GM18858 (cell line): ENCODE data around the gene LRRC74A.

Source experiments
- ATAC-seq: cut with Tn5 transposase; IDR thresholded peaks from one replicate; pipeline ENCODE4 v1.9.1; 2021; ENCODE audit not compliant: unreplicated experiment

Gene LRRC74A

DNA sequence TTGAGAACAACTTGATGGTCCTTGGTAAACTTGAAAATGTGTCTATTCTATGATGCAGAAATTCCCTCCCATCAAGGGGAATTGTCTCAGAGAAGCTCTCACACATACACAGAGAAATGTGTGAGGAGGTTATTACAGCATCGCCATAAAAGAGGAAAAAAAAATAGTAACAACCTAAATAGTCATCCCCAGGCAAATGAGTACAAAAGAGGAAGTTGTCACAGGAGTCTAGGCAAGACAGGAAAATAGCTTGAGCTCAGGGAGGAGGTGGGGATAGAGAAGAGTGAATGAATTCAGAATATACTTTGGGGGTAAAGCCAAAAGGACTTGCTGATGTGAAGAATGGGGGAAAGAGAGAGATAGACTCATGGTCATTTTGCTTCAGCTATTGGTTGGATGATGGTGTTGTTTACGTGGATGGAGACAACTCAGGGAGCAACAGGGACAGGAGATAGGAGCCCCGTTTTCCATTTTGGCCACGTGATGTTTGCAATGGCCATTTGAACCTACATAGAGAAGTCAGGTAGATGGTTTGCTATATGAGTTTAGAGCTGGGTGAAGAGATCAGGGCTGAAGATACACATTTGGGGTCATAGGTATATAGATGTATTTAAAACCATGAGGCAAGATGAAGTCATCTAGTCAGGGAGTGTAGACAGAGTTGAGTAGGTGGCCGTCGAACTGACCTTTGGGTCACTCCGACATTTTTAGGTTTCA is 20.3 kb downstream of the LRRC74A start:
- ATAC-seq, result no peak

DNA sequence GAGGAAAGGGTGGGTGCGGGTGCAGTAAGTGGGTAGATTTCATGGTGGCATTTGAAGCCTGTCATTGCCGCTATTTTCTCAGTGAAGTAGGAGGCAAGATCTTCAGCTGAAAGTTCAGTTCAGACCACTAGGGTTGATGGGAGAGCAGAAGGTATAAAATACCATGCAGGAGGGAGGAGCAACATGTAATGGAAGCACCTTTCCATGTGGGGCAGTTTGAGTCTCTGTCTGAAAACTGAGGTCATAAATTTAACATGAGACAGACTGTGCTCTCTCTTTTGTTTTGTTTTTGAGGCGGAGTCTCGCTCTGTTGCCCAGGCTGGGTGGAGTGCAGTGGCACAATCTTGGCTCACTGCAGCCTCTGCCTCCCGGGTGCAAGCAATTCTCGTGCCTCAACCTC is 22.7 kb downstream of the LRRC74A start:
- ATAC-seq, result no peak

GRCh38 chr14:76855066-76855465 is 28.9 kb downstream of the LRRC74A start:
- no peak for ATAC-seq

- no peak for ATAC-seq
Measured at GRCh38 chr14:76856769-76857168, 30.6 kb downstream of the LRRC74A start.

DNA sequence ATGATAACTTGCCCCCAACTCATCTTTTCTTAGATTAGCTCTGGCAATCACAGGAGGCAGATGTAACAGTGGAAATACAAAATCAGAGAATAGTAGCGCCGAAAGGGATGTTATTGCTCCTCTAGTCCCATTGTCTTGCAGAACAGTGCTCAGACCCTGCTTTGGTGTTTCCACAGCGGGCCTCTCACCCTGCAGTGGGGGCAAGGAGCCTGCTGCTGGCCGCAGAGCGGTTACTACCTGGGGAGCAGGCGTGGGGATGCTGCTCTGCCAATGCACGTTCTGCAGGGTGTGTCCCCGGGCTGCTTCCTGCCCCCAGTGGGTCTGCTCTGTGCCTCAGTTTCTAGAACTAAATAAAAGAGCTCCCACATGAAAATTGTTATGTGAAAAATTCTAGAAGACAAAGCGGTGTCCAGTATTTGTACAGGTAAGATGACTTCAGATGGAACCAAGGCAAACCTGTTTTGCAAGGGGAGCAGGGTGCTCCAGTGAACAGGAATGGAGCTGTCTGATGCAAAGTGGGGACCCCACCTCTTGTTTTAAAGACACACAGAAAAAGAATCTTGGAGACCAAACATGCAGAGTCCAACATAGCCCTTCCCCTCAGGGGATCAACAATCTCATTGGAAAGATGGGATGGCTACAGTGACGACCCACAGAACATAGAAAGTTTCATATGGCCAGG is 35.5 kb downstream of the LRRC74A start:
- no peak for ATAC-seq

- ATAC-seq, result no peak
Measured at GRCh38 chr14:76862546-76863282, 36.5 kb downstream of the LRRC74A start.

- no peak for ATAC-seq
Measured at GRCh38 chr14:76863724-76864407, 37.7 kb downstream of the LRRC74A start.

DNA sequence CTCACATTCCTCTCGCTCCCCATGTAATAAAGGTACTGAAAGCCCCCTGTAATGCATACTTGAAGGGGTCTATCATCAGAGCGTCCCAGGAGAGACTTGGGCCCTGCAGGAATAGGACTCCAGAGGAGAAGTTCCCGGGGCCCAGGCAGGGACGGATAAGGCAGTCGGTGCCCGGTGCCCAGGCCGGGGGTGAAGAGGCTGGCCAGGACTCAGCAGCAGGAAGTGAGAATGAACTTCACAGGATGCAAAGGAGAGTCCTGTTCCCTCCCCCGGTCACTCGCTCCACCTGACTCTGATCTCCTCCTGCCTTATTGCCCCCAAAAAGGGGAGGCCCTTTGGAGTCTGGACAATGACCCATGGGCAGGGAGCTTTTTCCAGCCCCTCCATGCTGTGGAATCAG is 40.2 kb downstream of the LRRC74A start:
- ATAC-seq, result no peak

DNA sequence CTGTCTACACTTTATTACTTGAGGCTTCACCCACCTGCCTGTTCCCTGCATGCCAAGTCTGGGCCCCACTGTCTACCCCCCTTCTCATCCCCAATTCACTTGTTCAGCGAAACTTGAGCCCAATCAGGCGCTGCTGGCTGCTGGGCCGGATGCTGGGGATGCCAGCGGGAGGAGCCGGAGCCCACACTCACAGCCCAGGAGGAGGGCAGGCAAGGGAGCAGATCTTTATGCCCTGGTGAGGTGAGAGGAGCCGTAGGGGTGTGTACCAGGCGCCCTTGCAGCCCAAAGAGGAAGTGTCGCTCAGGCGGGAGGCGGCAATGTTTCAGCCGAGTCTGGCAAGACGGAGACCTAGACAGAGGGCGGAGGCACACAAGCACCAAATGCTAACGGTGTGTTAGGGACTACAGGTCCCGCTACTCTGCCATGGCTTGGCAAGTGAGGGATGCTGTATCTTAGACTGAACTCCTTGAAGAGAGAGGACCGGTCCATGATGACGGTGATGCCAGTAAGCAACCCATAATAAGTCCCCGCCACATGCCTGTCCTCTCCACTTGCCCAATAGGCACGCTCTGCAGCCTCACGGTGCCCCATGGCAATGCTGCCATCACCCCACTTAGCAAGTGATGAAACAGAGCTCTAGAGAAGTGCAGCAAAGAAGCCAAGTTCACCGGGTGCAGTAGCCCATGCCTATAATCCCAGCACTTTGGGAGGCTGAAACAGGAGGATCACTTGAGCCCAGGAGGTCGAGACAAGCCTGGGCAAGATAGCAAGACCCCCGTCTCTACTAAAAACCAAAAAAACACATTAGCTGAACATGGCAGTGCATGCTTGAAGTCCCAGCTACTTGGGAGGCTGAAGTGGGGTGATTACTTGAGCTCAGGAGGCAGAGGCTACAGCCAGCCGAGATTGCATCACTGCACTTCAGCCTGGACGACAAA is 41.6 kb downstream of the LRRC74A start:
- no peak for ATAC-seq

DNA sequence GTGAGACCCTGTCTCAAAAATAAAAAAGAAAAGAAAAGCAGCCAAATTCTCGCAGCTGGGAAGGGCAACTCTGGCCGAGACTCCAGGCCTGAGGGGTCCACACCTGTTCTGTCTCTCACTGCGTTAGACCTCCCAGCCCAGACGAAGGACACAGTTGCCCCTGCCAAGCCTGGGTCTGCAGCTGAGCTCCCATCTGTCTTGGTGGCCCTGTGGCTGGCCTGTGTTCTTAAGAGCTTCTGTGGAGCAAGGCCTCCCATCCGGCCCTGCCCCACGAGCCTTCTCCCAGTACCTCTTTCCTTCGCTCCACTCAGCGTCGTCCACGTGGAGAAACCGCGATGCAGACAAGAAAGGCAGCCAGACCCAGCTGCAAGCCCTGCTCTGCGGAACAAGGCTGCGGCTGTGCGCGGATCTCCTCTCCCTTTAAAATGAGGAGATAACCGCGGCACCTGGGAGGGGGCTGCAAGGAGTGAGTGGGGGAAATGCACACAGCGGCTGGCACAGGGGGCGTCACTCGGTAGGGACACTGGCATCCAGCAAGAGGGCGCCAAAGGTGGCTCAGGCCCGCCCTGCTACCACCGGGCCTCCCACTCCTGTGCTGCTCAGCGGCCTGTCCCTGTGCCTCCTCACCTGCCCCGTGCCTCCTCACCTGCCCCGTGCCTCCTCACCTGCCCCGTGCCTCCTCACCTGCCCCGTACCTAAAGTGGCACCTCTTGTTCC is 42.4 kb downstream of the LRRC74A start:
- no peak for ATAC-seq

- no peak for ATAC-seq
Measured at GRCh38 chr14:76870166-76870565, 44.0 kb downstream of the LRRC74A start.

DNA sequence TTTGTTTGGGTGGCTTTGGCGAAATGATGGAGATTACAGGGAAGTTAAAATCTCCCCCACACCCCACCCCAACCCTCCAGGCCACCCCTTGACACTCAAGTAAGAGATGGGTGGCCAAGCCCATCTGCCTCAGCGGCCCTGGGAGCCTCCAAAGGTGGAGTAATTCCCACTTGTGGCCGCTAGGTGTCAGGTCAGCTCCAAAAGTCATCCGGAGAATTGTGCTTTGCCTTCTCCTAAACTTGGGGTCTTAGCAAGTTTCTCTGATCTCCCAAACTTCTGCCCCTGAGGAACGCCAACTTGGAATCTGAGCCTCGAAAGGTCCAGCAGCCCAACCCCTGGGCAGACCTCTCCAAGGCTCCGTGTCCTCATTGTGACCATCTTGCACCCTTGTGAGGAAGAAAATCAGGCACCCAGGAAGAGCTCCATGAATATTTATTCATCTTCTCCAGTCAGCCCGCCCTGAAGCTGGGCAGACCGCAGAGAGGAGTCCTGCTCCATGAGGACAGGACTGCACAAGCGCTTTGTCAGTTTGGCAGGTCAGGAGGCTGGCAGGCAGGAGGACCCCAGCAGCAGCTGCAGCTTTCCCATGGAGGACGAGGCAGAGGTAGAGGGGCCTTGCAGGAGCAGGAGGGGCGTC is 46.7 kb downstream of the LRRC74A start:
- no peak for ATAC-seq

GRCh38 chr14:76874734-76875133 is 48.5 kb downstream of the LRRC74A start:
- no peak for ATAC-seq

- ATAC-seq, result no peak
Measured at GRCh38 chr14:76876076-76876475, 49.9 kb downstream of the LRRC74A start.

GRCh38 chr14:76877871-76878270 is 51.7 kb downstream of the LRRC74A start:
- ATAC-seq, result no peak

GRCh38 chr14:76880449-76880848 is 54.2 kb downstream of the LRRC74A start:
- ATAC-seq, result no peak

DNA sequence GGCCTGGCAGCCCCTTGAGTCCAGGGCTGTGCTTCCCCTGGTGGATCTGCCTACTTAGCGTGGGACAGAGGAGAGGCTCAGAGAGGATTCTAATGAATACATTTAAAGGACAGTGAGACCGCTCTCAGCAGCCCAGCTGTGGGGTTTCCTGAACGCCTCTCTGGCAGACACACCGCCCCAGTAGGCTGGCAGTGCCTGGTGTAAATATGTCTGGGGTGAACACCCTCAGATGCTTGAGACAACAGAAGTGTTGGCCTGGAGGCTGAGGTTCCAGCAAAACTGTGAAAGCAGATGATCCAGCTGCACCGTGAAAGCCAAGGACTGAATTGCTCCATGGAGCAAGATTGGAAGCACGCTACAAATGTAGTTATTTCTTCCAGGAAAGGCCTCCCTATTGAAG is 55.1 kb downstream of the LRRC74A start:
- no peak for ATAC-seq

GRCh38 chr14:76882651-76883050 is 56.4 kb downstream of the LRRC74A start:
- ATAC-seq, result no peak

DNA sequence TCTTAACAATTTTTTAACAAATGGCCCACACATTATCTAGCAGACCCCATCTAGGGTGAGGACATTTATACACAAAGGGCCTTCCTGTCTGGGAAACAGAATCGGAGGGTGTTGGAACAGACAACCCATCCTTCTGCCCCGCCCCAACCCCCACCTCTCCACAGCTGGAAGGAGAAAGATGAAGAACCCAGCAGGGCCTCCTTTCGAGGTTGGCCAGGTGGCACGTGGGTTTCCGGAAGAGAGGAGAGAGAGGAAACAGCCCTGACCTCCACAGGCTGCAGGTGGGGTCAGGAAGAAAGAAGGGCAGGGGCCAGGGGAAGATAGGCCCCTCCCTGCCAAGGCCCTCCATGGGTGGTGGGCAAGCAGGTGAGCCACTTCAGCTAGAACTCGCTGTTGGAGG is 57.2 kb downstream of the LRRC74A start:
- no peak for ATAC-seq
